Upper lobe of right lung (tissue), 1 donor: Measurements from ENCODE around the gene SH3BGRL2. TPM values are rescaled to one million over a fixed set of nuclear protein-coding genes. Genes with fewer than 3 reads are reported as not detected.

ENCODE experiments used
- ATAC-seq: fragments of 200-7000 bp; cut with Tn5 transposase; one replicate; pipeline ENCODE4 v1.9.1; 2020; ENCODE audit warnings: mild to moderate bottlenecking, moderate library complexity
- DNase-seq: peaks from one replicate; pipeline ENCODE4 v3.0.0-alpha.2; 2020
- H3K27ac ChIP-seq: fragments of 200-600 bp; one replicate; pipeline ENCODE4 v1.8.0; 2022
- H3K27me3 ChIP-seq: fragments of 200-600 bp; one replicate; pipeline ENCODE4 v1.8.0; 2022; ENCODE audit warnings: mild to moderate bottlenecking
- H3K36me3 ChIP-seq: fragments of 200-600 bp; one replicate; pipeline ENCODE4 v1.8.0; 2022
- H3K4me1 ChIP-seq: fragments of 200-600 bp; one replicate; pipeline ENCODE4 v1.8.0; 2022
- H3K4me3 ChIP-seq: fragments of 200-600 bp; one replicate; pipeline ENCODE4 v1.8.0; 2022; ENCODE audit warnings: mild to moderate bottlenecking
- H3K9me3 ChIP-seq: fragments of 200-600 bp; one replicate; pipeline ENCODE4 v1.8.0; 2022
- CTCF ChIP-seq: fragments of 200-600 bp; IDR thresholded peaks from one replicate; pipeline ENCODE4 v1.8.0; 2022; ENCODE audit warnings: antibody characterized with exemption
- intact Hi-C: fragments of 100-400 bp; cut with DNase I; formaldehyde crosslinking; loops from one replicate; pipeline ENCODE4 v1.11.0; 2022
- total RNA-seq: library from RNA; stranded (reverse); fragmentation: NEBNext Ultra II Directional; extraction: Animal tissue kit (Norgen Biotek cat#: 25700); gene quantifications from one replicate; pipeline ENCODE4 v1.2.1, GENCODE V29; 2021
- donor health status: DM: no; HTN: yes; CAD: no; lungs with severe emphysema.

The SH3BGRL2 gene
- total RNA-seq, 1 donor from 2014 or later, result 33.9 TPM

GRCh38 chr6:79640146-79641111 lies 9.3 kb downstream of the SH3BGRL2 start:
- Histone ChIP-seq H3K9me3 (no peaks in the 10 kb centered on the region), H3K4me1 (peaks cover 9% of the 10 kb centered on the region), H3K27me3 (no peaks in the 10 kb centered on the region), H3K27ac (no peak overlapping the region), H3K36me3 (no peaks in the 10 kb centered on the region), H3K4me3 (no peak overlapping the region)
- TF ChIP-seq CTCF, result no peak
- intact Hi-C loops, result no loop called here
- ATAC-seq, result no peak
- no peak for DNase-seq

- Histone ChIP-seq H3K27me3 (no peaks in the 10 kb centered on the region), H3K36me3 (no peaks in the 10 kb centered on the region), H3K4me3 (no peak overlapping the region), H3K4me1 (no peaks in the 10 kb centered on the region), H3K9me3 (no peaks in the 10 kb centered on the region), H3K27ac (no peak overlapping the region)
- DNase-seq, result no peak
- intact Hi-C loops, result no loop called here
- no peak for ATAC-seq
- TF ChIP-seq CTCF, result no peak
Measured at GRCh38 chr6:79646006-79646405, 14.9 kb downstream of the SH3BGRL2 start.

GRCh38 chr6:79646561-79646960 lies 15.4 kb downstream of the SH3BGRL2 start:
- DNase-seq (no peak), ATAC-seq (no peak)
- Histone ChIP-seq H3K36me3 (no peaks in the 10 kb centered on the region), H3K9me3 (no peaks in the 10 kb centered on the region), H3K27me3 (no peaks in the 10 kb centered on the region), H3K27ac (no peak overlapping the region), H3K4me3 (no peak overlapping the region), H3K4me1 (no peaks in the 10 kb centered on the region)
- no peak for TF ChIP-seq CTCF
- intact Hi-C loops, result no loop called here

DNA sequence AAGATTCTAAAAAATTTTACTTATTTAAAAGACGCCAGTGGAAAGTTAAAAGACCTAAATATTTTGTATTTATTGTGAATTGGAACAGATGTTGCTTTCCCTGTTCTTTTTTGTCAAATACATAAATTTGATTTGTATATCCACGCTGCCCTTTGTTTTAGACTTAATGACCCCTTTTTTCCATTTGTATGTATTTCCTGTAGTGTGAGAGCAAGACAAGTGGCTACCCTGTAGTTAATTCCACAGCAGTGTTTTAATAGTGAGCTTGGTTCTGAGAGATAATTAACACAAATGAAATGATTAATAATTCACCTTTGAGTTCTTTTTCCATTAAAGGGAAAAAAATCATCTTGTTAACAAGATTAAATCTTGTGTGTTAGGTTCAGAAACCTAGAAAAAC lies 16.6 kb downstream of the SH3BGRL2 start:
- Histone ChIP-seq H3K27ac (no peak overlapping the region), H3K4me3 (no peak overlapping the region), H3K9me3 (no peaks in the 10 kb centered on the region), H3K4me1 (no peaks in the 10 kb centered on the region), H3K27me3 (no peaks in the 10 kb centered on the region), H3K36me3 (no peaks in the 10 kb centered on the region)
- intact Hi-C loops, result no loop called here
- no peak for ATAC-seq
- no peak for TF ChIP-seq CTCF
- DNase-seq, result no peak

DNA sequence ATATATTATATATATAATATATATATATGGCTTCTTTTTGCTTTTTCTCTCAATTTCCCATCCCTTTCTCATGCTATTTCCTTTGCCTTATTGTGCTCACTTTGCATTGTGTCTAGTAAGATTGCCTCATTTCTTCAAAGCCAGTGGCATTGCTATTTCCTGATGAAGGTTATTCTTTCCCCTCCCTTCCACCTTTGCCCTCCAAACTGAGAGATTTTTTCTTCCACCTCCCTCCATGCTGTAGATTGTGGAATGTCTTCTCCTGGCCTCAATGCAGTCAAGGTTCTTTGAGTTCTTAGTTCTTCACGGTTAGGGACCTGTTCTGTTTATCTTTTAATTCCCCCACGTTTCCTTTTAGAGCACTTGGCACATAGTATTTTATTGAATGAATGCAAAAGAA lies 17.2 kb downstream of the SH3BGRL2 start:
- H3K9me3 ChIP-seq, result no peaks in the 10 kb centered on the region
- H3K4me1 ChIP-seq, result no peaks in the 10 kb centered on the region
- TF ChIP-seq CTCF, result no peak
- no peak for DNase-seq
- no peak overlapping the region for H3K4me3 ChIP-seq
- H3K27ac ChIP-seq, result no peak overlapping the region
- no peak for ATAC-seq
- intact Hi-C loops, result no loop called here
- no peaks in the 10 kb centered on the region for H3K36me3 ChIP-seq
- H3K27me3 ChIP-seq, result no peaks in the 10 kb centered on the region
